Erythroblast (primary cell): ENCODE measurements around the gene TIMM13.

Source experiments
- GATA1 ChIP-seq: IDR thresholded peaks from 2 replicates; pipeline ENCODE4 v1.6.1; 2011; ENCODE audit warnings: low read depth, mild to moderate bottlenecking, control low read depth, low read length, moderate library complexity
- POLR2A ChIP-seq: IDR thresholded peaks from 2 replicates; pipeline ENCODE4 v1.6.1; 2011; ENCODE audit warnings: mild to moderate bottlenecking, low read length

- TF ChIP-seq POLR2A, result no peak
- TF ChIP-seq GATA1, result no peak
These were observed 19.1 kb downstream of the TIMM13 start for GRCh38 chr19:2408247-2408646.
